Ishikawa (cell line): ENCODE results near the gene SERPINB10.

Source experiments
- EP300 ChIP-seq: IDR thresholded peaks from 2 replicates; pipeline ENCODE4 v1.6.1; 2012; ENCODE audit warnings: borderline replicate concordance
- REST ChIP-seq: IDR thresholded peaks from 2 replicates; pipeline ENCODE4 v1.6.1; 2012; ENCODE audit warnings: low read depth, mild to moderate bottlenecking
- TAF1 ChIP-seq: IDR thresholded peaks from 2 replicates; pipeline ENCODE4 v1.6.1; 2012; ENCODE audit warnings: low read depth, mild to moderate bottlenecking
- TEAD4 ChIP-seq: IDR thresholded peaks from 2 replicates; pipeline ENCODE4 v1.6.1; 2012

GRCh38 chr18:63982361-63982760 is 74.6 kb downstream of the SERPINB10 start:
- TF ChIP-seq TEAD4 (no peak), REST (no peak), EP300 (no peak), TAF1 (no peak)
